Effector CD4-positive, alpha-beta T cell (primary cell): ENCODE data around the gene TRNP1.

Source experiments
- DNase-seq: peaks from one replicate; pipeline ENCODE4 v3.0.0-alpha.2; 2020

Gene TRNP1

GRCh38 chr1:27031235-27032118 is 38.0 kb downstream of the TRNP1 start:
- DNase-seq: no peak

GRCh38 chr1:27032119-27032461 is 38.6 kb downstream of the TRNP1 start:
- no peak for DNase-seq

GRCh38 chr1:27033043-27033746 is 39.7 kb downstream of the TRNP1 start:
- no peak for DNase-seq

GRCh38 chr1:27035344-27035743 is 41.9 kb downstream of the TRNP1 start:
- no peak for DNase-seq

GRCh38 chr1:27036718-27037117 is 43.2 kb downstream of the TRNP1 start:
- DNase-seq: no peak

- no peak for DNase-seq
Observed at GRCh38 chr1:27037518-27037917, 44.0 kb downstream of the TRNP1 start.

- DNase-seq: no peak
Observed at GRCh38 chr1:27038020-27038419, 44.5 kb downstream of the TRNP1 start.

GRCh38 chr1:27042670-27043069 is 49.2 kb downstream of the TRNP1 start:
- no peak for DNase-seq

GRCh38 chr1:27044613-27045151 is 51.2 kb downstream of the TRNP1 start:
- peak; percentile 91 for DNase-seq

- DNase-seq: peak; percentile 58
Observed at GRCh38 chr1:27045973-27046558, 52.6 kb downstream of the TRNP1 start.

- DNase-seq: no peak
Observed at GRCh38 chr1:27047914-27048313, 54.4 kb downstream of the TRNP1 start.

- no peak for DNase-seq
Observed at GRCh38 chr1:27049100-27049499, 55.6 kb downstream of the TRNP1 start.

- DNase-seq: no peak
Observed at GRCh38 chr1:27049607-27050006, 56.1 kb downstream of the TRNP1 start.
